ENCODE measurements around the gene GCGR.

GCGR gene

DNA sequence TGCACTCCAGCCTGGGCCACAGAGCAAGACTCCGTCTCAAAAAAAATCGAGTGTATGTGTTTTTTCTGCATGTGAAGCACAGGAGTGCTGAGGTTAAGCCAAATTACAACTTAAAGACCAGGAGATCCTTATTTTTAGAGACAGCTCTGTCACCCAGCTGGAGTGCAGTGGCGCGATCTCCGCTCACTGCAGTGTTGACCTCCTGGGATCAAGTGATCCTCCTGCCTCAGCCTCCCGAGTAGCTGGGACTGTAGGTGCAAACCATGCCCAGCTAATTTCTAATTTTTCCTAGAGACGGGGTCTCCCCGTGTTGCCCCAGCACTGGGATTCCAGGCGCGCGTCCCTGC is 38.4 kb downstream of the GCGR start:
- no peaks in the 10 kb centered on the region for H3K9me3 ChIP-seq (ENCODE audit: insufficient read depth, low read length)
- no peak overlapping the region for H2AFZ ChIP-seq (ENCODE audit: low read depth, low read length)
- no peak overlapping the region for H3K27ac ChIP-seq (ENCODE audit: low read length)
- no peaks in the 10 kb centered on the region for H3K79me2 ChIP-seq (ENCODE audit: low read length)
- H3K4me1 ChIP-seq (ENCODE audit: low read length), result no peaks in the 10 kb centered on the region
- H4K20me1 ChIP-seq (ENCODE audit: insufficient read depth, low read length), result 0 out of 2 replicates have a peak, but pooled peaks cover 14% of the 10 kb centered on the region
- no peaks in the 10 kb centered on the region for H3K27me3 ChIP-seq (ENCODE audit: low read depth, low read length)
- peaks cover 44% of the 10 kb centered on the region for H3K36me3 ChIP-seq (replicated peaks; ENCODE audit: low read depth, low read length)
- no peak overlapping the region for H3K4me3 ChIP-seq (ENCODE audit: low read length)
- no peak overlapping the region for H3K9ac ChIP-seq (ENCODE audit: low read length)
- H3K4me2 ChIP-seq (ENCODE audit: low read length), result no peak overlapping the region
- TF ChIP-seq EZH2phosphoT487 (IDR thresholded peaks at IDR 0.05; ENCODE audit: low read depth), result no peak
- TF ChIP-seq, protein P1, sequence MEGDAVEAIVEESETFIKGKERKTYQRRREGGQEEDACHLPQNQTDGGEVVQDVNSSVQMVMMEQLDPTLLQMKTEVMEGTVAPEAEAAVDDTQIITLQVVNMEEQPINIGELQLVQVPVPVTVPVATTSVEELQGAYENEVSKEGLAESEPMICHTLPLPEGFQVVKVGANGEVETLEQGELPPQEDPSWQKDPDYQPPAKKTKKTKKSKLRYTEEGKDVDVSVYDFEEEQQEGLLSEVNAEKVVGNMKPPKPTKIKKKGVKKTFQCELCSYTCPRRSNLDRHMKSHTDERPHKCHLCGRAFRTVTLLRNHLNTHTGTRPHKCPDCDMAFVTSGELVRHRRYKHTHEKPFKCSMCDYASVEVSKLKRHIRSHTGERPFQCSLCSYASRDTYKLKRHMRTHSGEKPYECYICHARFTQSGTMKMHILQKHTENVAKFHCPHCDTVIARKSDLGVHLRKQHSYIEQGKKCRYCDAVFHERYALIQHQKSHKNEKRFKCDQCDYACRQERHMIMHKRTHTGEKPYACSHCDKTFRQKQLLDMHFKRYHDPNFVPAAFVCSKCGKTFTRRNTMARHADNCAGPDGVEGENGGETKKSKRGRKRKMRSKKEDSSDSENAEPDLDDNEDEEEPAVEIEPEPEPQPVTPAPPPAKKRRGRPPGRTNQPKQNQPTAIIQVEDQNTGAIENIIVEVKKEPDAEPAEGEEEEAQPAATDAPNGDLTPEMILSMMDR (IDR thresholded peaks at IDR 0.05; ENCODE audit: low read depth, low read length), result no peak

DNA sequence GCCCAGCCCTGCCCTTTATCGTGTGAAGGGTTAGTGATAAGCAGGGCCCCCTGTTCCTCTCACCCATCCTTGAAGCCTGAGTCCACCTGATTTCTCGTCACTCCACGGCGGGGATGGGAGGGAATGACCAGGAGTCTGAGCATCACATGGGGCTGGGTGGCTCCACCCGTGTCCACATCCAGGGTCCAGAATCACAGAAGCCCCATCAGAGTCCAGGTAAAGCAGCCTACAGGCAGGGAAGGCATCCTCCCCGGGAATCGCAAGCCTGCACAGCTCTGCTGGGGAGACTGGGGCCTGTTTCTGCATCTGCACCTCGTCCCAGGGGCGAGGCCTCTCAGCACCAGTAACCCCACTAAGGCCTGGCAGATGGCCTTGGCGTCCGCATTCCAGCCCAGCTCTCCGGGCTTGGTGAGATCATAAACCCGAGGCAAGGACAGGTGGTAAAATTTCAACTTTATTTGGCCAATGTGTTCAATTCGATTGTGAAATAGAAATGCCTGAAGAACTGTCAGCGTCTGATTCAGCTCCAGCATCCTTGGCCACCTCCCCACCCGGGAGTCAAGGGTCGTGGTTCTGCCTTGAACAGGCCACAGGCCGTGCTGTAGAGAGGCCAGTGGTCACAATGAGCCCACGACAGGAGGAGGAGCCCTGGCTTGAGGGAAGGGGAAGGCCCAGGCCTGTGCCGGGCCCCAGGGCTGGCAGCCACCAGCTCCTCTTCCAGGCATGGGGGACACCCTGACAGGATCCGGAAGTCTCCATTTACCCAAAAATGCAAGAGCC is 39.0 kb downstream of the GCGR start:
- Histone ChIP-seq H3K36me3 (replicated peaks; ENCODE audit: low read depth, low read length) (peaks cover 45% of the 10 kb centered on the region), H3K79me2 (ENCODE audit: low read length) (no peaks in the 10 kb centered on the region), H3K4me3 (ENCODE audit: low read length) (no peak overlapping the region), H3K9ac (ENCODE audit: low read length) (no peak overlapping the region), H3K9me3 (ENCODE audit: insufficient read depth, low read length) (no peaks in the 10 kb centered on the region), H3K27me3 (ENCODE audit: low read depth, low read length) (no peaks in the 10 kb centered on the region), H4K20me1 (ENCODE audit: insufficient read depth, low read length) (0 out of 2 replicates have a peak, but pooled peaks cover 14% of the 10 kb centered on the region), H3K4me2 (ENCODE audit: low read length) (no peak overlapping the region), H2AFZ (ENCODE audit: low read depth, low read length) (no peak overlapping the region), H3K4me1 (ENCODE audit: low read length) (no peaks in the 10 kb centered on the region), H3K27ac (ENCODE audit: low read length) (no peak overlapping the region)
- TF ChIP-seq, protein P1 (IDR thresholded peaks at IDR 0.05; ENCODE audit: low read depth, low read length), result no peak
- no peak for TF ChIP-seq EZH2phosphoT487 (IDR thresholded peaks at IDR 0.05; ENCODE audit: low read depth)

- no peak overlapping the region for H3K9ac ChIP-seq (ENCODE audit: low read length)
- H3K79me2 ChIP-seq (ENCODE audit: low read length), result no peaks in the 10 kb centered on the region
- TF ChIP-seq EZH2phosphoT487 (IDR thresholded peaks at IDR 0.05; ENCODE audit: low read depth), result no peak
- TF ChIP-seq, protein P1 (IDR thresholded peaks at IDR 0.05; ENCODE audit: low read depth, low read length), result no peak
- no peaks in the 10 kb centered on the region for H3K9me3 ChIP-seq (ENCODE audit: insufficient read depth, low read length)
- no peaks in the 10 kb centered on the region for H3K27me3 ChIP-seq (ENCODE audit: low read depth, low read length)
- H3K27ac ChIP-seq (ENCODE audit: low read length), result no peak overlapping the region
- H3K4me3 ChIP-seq (ENCODE audit: low read length), result no peak overlapping the region
- 0 out of 2 replicates have a peak, but pooled peaks cover 14% of the 10 kb centered on the region for H4K20me1 ChIP-seq (ENCODE audit: insufficient read depth, low read length)
- peaks cover 48% of the 10 kb centered on the region for H3K36me3 ChIP-seq (replicated peaks; ENCODE audit: low read depth, low read length)
- no peak overlapping the region for H3K4me2 ChIP-seq (ENCODE audit: low read length)
- no peak overlapping the region for H2AFZ ChIP-seq (ENCODE audit: low read depth, low read length)
- no peaks in the 10 kb centered on the region for H3K4me1 ChIP-seq (ENCODE audit: low read length)
Measured at GRCh38 chr17:81843713-81844326, 39.9 kb downstream of the GCGR start.

DNA sequence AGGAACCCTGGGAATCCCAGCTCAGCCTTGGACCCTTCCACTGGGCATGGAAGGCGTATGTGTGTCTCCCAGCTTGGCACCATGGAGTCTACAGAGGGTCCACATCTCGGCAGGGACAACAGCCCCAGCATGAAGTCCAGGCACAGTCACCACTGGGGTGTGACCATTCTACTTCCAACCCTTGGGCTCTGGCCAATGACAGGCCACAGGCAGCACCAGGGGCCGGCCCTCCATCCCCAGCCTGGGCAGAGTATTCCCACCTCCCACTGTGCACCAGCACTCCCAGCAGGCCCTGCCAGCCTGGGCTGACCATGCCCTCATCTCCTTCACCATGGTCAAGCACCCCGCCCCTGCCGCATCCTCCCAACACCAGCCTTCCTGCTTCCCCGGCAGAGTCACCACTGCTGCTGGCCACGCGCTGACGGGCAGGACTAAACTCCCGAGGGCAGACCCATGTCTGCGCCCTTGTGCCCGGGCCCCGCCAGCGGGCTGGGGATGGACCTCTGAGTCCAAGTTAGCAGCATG is 40.4 kb downstream of the GCGR start:
- no peak for TF ChIP-seq EZH2phosphoT487 (IDR thresholded peaks at IDR 0.05; ENCODE audit: low read depth)
- TF ChIP-seq, protein P1 (IDR thresholded peaks at IDR 0.05; ENCODE audit: low read depth, low read length), result no peak
- no peaks in the 10 kb centered on the region for H3K27me3 ChIP-seq (ENCODE audit: low read depth, low read length)
- peaks cover 48% of the 10 kb centered on the region for H3K36me3 ChIP-seq (replicated peaks; ENCODE audit: low read depth, low read length)
- H2AFZ ChIP-seq (ENCODE audit: low read depth, low read length), result no peak overlapping the region
- no peak overlapping the region for H3K4me3 ChIP-seq (ENCODE audit: low read length)
- H3K27ac ChIP-seq (ENCODE audit: low read length), result no peak overlapping the region
- H3K9ac ChIP-seq (ENCODE audit: low read length), result no peak overlapping the region
- no peaks in the 10 kb centered on the region for H3K79me2 ChIP-seq (ENCODE audit: low read length)
- 0 out of 2 replicates have a peak, but pooled peaks cover 14% of the 10 kb centered on the region for H4K20me1 ChIP-seq (ENCODE audit: insufficient read depth, low read length)
- no peaks in the 10 kb centered on the region for H3K9me3 ChIP-seq (ENCODE audit: insufficient read depth, low read length)
- no peaks in the 10 kb centered on the region for H3K4me1 ChIP-seq (ENCODE audit: low read length)
- H3K4me2 ChIP-seq (ENCODE audit: low read length), result no peak overlapping the region
